Tibial nerve (tissue), 4 donors: ENCODE results near the gene SCN8A.
"Not testable (repeated sequence)": the region's sequence is repeated elsewhere in the genome, so short reads cannot be mapped to it uniquely, and the experiment has no call there.

Experiments used
- EP300 ChIP-seq, 2 donors: sonication (generic); formaldehyde crosslinking; IDR thresholded peaks; one replicate each; pipeline ENCODE4 v1.6.1; 2017; ENCODE audit warnings: antibody characterized with exemption in 2 of 2, mild to moderate bottlenecking in 1 of 2
- POLR2A ChIP-seq, 2 donors: fragments of 450-650 bp; IDR thresholded peaks; one replicate each; pipeline ENCODE4 v1.6.1; 2017; ENCODE audit warnings: antibody characterized with exemption in 2 of 2, mild to moderate bottlenecking in 2 of 2, moderate library complexity in 2 of 2
- TF ChIP-seq, protein P1 (sequence below), 5 experiments: fragments of 200-600 bp in 3 of 5; fragments of 450-650 bp in 2 of 5; sonication (generic) in 3 of 5; IDR thresholded peaks; one replicate each; pipeline ENCODE4 v1.5.1; 2016 to 2019; ENCODE audit warnings: antibody characterized with exemption in 5 of 5, mild to moderate bottlenecking in 3 of 5, moderate library complexity in 2 of 5

DNA sequence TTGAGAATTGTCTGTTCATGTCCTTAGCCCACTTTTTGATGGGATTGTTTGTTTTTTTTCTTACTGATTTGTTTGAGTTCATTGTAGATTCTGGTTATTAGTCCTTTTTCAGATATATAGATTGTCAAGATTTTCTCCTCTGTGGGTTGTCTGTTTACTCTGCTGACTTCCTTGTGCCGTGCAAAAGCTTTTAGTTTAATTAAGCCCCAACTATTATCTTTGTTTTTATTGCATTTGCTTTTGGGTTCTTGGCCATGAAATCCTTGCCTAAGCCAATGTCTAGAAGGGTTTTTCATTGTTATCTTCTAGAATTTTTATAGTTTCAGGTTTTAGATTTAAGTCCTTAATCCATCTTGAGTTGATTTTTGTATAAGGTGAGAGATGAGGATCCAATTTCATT lies 14.9 kb downstream of the SCN8A start:
- TF ChIP-seq, protein P1, sequence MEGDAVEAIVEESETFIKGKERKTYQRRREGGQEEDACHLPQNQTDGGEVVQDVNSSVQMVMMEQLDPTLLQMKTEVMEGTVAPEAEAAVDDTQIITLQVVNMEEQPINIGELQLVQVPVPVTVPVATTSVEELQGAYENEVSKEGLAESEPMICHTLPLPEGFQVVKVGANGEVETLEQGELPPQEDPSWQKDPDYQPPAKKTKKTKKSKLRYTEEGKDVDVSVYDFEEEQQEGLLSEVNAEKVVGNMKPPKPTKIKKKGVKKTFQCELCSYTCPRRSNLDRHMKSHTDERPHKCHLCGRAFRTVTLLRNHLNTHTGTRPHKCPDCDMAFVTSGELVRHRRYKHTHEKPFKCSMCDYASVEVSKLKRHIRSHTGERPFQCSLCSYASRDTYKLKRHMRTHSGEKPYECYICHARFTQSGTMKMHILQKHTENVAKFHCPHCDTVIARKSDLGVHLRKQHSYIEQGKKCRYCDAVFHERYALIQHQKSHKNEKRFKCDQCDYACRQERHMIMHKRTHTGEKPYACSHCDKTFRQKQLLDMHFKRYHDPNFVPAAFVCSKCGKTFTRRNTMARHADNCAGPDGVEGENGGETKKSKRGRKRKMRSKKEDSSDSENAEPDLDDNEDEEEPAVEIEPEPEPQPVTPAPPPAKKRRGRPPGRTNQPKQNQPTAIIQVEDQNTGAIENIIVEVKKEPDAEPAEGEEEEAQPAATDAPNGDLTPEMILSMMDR (IDR thresholded peaks at IDR 0.05): not testable (repeated sequence)
- not testable (repeated sequence) for TF ChIP-seq POLR2A, EP300 (IDR thresholded peaks at IDR 0.05)
